IMR-90 (cell line): ENCODE results near the gene SMKR1. TPM values are rescaled to one million over a fixed set of nuclear protein-coding genes. Genes with fewer than 3 reads are reported as not detected.

Experiments used
- ATAC-seq: fragments of 200-7000 bp; cut with Tn5 transposase; 2 replicates; pipeline ENCODE4 v1.9.1; 2020; ENCODE audit warnings: low read depth, mild to moderate bottlenecking, moderate library complexity
- BruUV-seq: library from RNA; stranded (reverse); fragments of 400-500 nt; replicated peaks from 2 replicates; lab custom pipeline; 2021; lab: Mats Ljungman, UMichigan
- CTCF ChIA-PET: fragments of 300-600 bp; formaldehyde crosslinking; extraction: SDS; loops from one replicate; lab custom pipeline; 2021; ENCODE audit warnings: antibody characterized with exemption; lab: Yijun Ruan, JAX
- POLR2A ChIA-PET: fragments of 300-600 bp; sonication (Branson Sonifier 250); formaldehyde crosslinking; loops from one replicate; lab custom pipeline; 2022; ENCODE audit warnings: antibody characterized with exemption; ENCODE audit not compliant: unreplicated experiment; lab: Charles Lee
- DNase-seq: peaks from one replicate; pipeline ENCODE4 v3.0.0; 2013
- H2AFZ ChIP-seq: replicated peaks from 2 replicates; pipeline ENCODE3; 2013; ENCODE audit warnings: low read length, mild to moderate bottlenecking; ENCODE audit not compliant: poor library complexity
- H2AK5ac ChIP-seq: 2 replicates; pipeline ENCODE4 v1.6.1; 2013; ENCODE audit warnings: low read depth, low read length, inconsistent platforms
- H2AK9ac ChIP-seq: replicated peaks from 2 replicates; pipeline ENCODE3; 2013; ENCODE audit warnings: mild to moderate bottlenecking, low read depth, low read length, moderate library complexity; ENCODE audit not compliant: poor library complexity
- H2BK120ac ChIP-seq: 2 replicates; pipeline ENCODE4 v1.6.1; 2013; ENCODE audit warnings: low read depth, low read length, inconsistent platforms
- H2BK15ac ChIP-seq: 3 replicates; pipeline ENCODE4 v1.6.1; 2013; ENCODE audit warnings: low read depth, low read length, inconsistent platforms
- H2BK20ac ChIP-seq: 2 replicates; pipeline ENCODE4 v1.6.1; 2013; ENCODE audit warnings: low read depth, mild to moderate bottlenecking, inconsistent platforms, low read length, moderate library complexity
- H2BK5ac ChIP-seq: 2 replicates; pipeline ENCODE4 v1.6.1; 2013; ENCODE audit warnings: mild to moderate bottlenecking, low read depth, low read length, inconsistent platforms; ENCODE audit not compliant: poor library complexity, severe bottlenecking
- H3K14ac ChIP-seq: replicated peaks from 2 replicates; pipeline ENCODE4 v1.6.1; 2013; ENCODE audit warnings: low read depth, low read length, inconsistent platforms
- H3K18ac ChIP-seq: 2 replicates; pipeline ENCODE4 v1.6.1; 2013; ENCODE audit warnings: low read depth, low read length, control low read depth
- H3K23ac ChIP-seq: 2 replicates; pipeline ENCODE4 v1.6.1; 2013; ENCODE audit warnings: low read depth, low read length, inconsistent platforms
- H3K27ac ChIP-seq: 2 replicates; pipeline ENCODE4 v1.5.1; 2013; ENCODE audit warnings: mild to moderate bottlenecking, control low read depth, low read length; ENCODE audit not compliant: insufficient read depth
- H3K27me3 ChIP-seq: 2 replicates; pipeline ENCODE4 v1.6.1; 2013; ENCODE audit warnings: low read length; ENCODE audit not compliant: control insufficient read depth, insufficient read depth
- H3K36me3 ChIP-seq: 2 replicates; pipeline ENCODE4 v1.6.1; 2013; ENCODE audit warnings: low read length, mixed read lengths; ENCODE audit not compliant: control insufficient read depth, insufficient read depth
- H3K4ac ChIP-seq: 2 replicates; pipeline ENCODE4 v1.6.1; 2013; ENCODE audit warnings: low read depth, low read length, inconsistent platforms
- H3K4me1 ChIP-seq: 2 replicates; pipeline ENCODE4 v1.6.1; 2013; ENCODE audit warnings: low read length, mixed read lengths; ENCODE audit not compliant: control insufficient read depth, insufficient read depth
- H3K4me2 ChIP-seq: 2 replicates; pipeline ENCODE4 v1.6.1; 2013; ENCODE audit warnings: low read depth, mild to moderate bottlenecking, control low read depth, low read length, moderate library complexity
- H3K4me3 ChIP-seq: 2 replicates; pipeline ENCODE4 v1.5.1; 2013; ENCODE audit warnings: low read depth, mild to moderate bottlenecking, control low read depth, low read length, moderate library complexity; ENCODE audit not compliant: insufficient read depth
- H3K56ac ChIP-seq: 2 replicates; pipeline ENCODE4 v1.6.1; 2013; ENCODE audit warnings: low read length, inconsistent platforms; ENCODE audit not compliant: insufficient read depth; ENCODE audit errors: extremely low read depth
- H3K79me1 ChIP-seq, 2 experiments: 2 replicates each; pipeline ENCODE4 v1.6.1; 2013; ENCODE audit warnings: low read length in 2 of 2, inconsistent platforms in 1 of 2, low read depth in 1 of 2
- H3K9ac ChIP-seq: 2 replicates; pipeline ENCODE4 v1.6.1; 2013; ENCODE audit warnings: low read depth, low read length, control low read depth
- H3K9me1 ChIP-seq: 2 replicates; pipeline ENCODE4 v1.6.1; 2013; ENCODE audit warnings: low read length, inconsistent platforms; ENCODE audit not compliant: insufficient read depth
- H3K9me3 ChIP-seq: 2 replicates; pipeline ENCODE4 v1.6.1; 2013; ENCODE audit warnings: low read length; ENCODE audit not compliant: control insufficient read depth, insufficient read depth
- H4K20me1 ChIP-seq: 2 replicates; pipeline ENCODE4 v1.6.1; 2013; ENCODE audit warnings: low read length, inconsistent platforms; ENCODE audit not compliant: insufficient read depth
- H4K5ac ChIP-seq: 2 replicates; pipeline ENCODE4 v1.6.1; 2013; ENCODE audit warnings: mild to moderate bottlenecking, low read depth, low read length, control low read depth
- H4K8ac ChIP-seq, 2 experiments: 2 replicates each; pipeline ENCODE4 v1.6.1; 2013; ENCODE audit warnings: low read depth in 2 of 2, low read length in 2 of 2, control low read depth in 1 of 2, inconsistent platforms in 1 of 2
- H4K91ac ChIP-seq: 2 replicates; pipeline ENCODE4 v1.6.1; 2013; ENCODE audit warnings: low read depth, low read length, inconsistent platforms; ENCODE audit not compliant: insufficient read depth
- BHLHE40 ChIP-seq: fragments of 150-350 bp; IDR thresholded peaks from 2 replicates; pipeline ENCODE4 v1.6.1; 2016; ENCODE audit warnings: mild to moderate bottlenecking, low read depth, low read length
- CEBPB ChIP-seq: IDR thresholded peaks from 2 replicates; pipeline ENCODE4 v1.6.1; 2012; ENCODE audit warnings: low read depth, low read length, improper control_type of control experiment
- CHD1 ChIP-seq: IDR thresholded peaks from 2 replicates; pipeline ENCODE4 v1.6.1; 2012; ENCODE audit warnings: low read depth, low read length, improper control_type of control experiment
- CTCF ChIP-seq: conservative IDR thresholded peaks from 2 replicates; pipeline ENCODE4 v1.5.1; 2012; ENCODE audit warnings: mild to moderate bottlenecking, low read depth, low read length, improper control_type of control experiment
- ELK1 ChIP-seq: fragments of 150-350 bp; IDR thresholded peaks from 2 replicates; pipeline ENCODE4 v1.6.1; 2016; ENCODE audit warnings: low read depth, mild to moderate bottlenecking, low read length, moderate library complexity, borderline replicate concordance
- FOS ChIP-seq: fragments of 150-350 bp; IDR thresholded peaks from 2 replicates; pipeline ENCODE4 v1.6.1; 2016; ENCODE audit warnings: low read depth, low read length
- MAFK ChIP-seq: IDR thresholded peaks from 2 replicates; pipeline ENCODE4 v1.6.1; 2012; ENCODE audit warnings: low read depth, low read length, improper control_type of control experiment
- MAZ ChIP-seq: IDR thresholded peaks from 2 replicates; pipeline ENCODE4 v1.6.1; 2012; ENCODE audit warnings: low read depth, mild to moderate bottlenecking, low read length, improper control_type of control experiment, moderate library complexity, borderline replicate concordance
- MXI1 ChIP-seq: IDR thresholded peaks from 2 replicates; pipeline ENCODE4 v1.6.1; 2012; ENCODE audit warnings: low read depth, mild to moderate bottlenecking, low read length, moderate library complexity, borderline replicate concordance
- NFE2L2 ChIP-seq: fragments of 150-350 bp; IDR thresholded peaks from 2 replicates; pipeline ENCODE4 v1.6.1; 2016; ENCODE audit warnings: low read depth, mild to moderate bottlenecking, low read length
- POLR2A ChIP-seq: IDR thresholded peaks from 2 replicates; pipeline ENCODE4 v1.6.1; 2012; ENCODE audit warnings: mild to moderate bottlenecking, low read depth, low read length
- RAD21 ChIP-seq: IDR thresholded peaks from 2 replicates; pipeline ENCODE4 v1.6.1; 2012; ENCODE audit warnings: low read length, improper control_type of control experiment
- RCOR1 ChIP-seq: IDR thresholded peaks from 2 replicates; pipeline ENCODE4 v1.6.1; 2012; ENCODE audit warnings: mild to moderate bottlenecking, low read length, improper control_type of control experiment; ENCODE audit not compliant: insufficient replicate concordance
- RFX5 ChIP-seq: IDR thresholded peaks from 2 replicates; pipeline ENCODE4 v1.8.0; 2012; ENCODE audit warnings: low read depth, mild to moderate bottlenecking, low read length, moderate library complexity
- SMC3 ChIP-seq: fragments of 150-350 bp; IDR thresholded peaks from 2 replicates; pipeline ENCODE4 v1.6.1; 2016; ENCODE audit warnings: low read depth, mild to moderate bottlenecking, antibody characterized with exemption, low read length, moderate library complexity
- USF2 ChIP-seq: fragments of 150-350 bp; IDR thresholded peaks from 2 replicates; pipeline ENCODE4 v1.6.1; 2017; ENCODE audit warnings: mild to moderate bottlenecking, antibody characterized with exemption, low read length, low read depth
- WGBS, 2 experiments: methylation state at CpG; one replicate each; pipeline versions ENCODE4 v1.1.5 to v1.1.7; 2013; ENCODE audit warnings: missing lambda C conversion rate in 2 of 2; ENCODE audit not compliant: insufficient read length in 1 of 2; ENCODE audit errors: extremely low coverage in 2 of 2; 5-methylcytosine and 5-hydroxymethylcytosine counted together
- dilution Hi-C: fragments of 300-500 bp; cut with HindIII; formaldehyde crosslinking; loops from one replicate; pipeline ENCODE4 v1.14.3; 2018; ENCODE audit warnings: low sequenced_read_pairs; ENCODE audit not compliant: unreplicated experiment
- in situ Hi-C: fragments of 300-500 bp; cut with MboI; formaldehyde crosslinking; loops from 3 replicates; pipeline ENCODE4 v1.14.3; 2019; ENCODE audit warnings: low sequenced_read_pairs, inconsistent platforms, mixed read lengths
- intact Hi-C: fragments of 100-400 bp; cut with micrococcal nuclease; formaldehyde crosslinking; loops from 2 replicates; pipeline ENCODE4 v1.10.0; 2022
- polyA plus RNA-seq, 3 experiments: library from polyadenylated mRNA; depleted of rRNA; stranded (reverse); fragments of >200 nt; gene quantifications; 2 replicates each; pipeline ENCODE4 v1.2.3, GENCODE V29; 2012; ENCODE audit warnings: low replicate concordance in 1 of 3
- total RNA-seq: library from RNA; depleted of rRNA; stranded (reverse); fragments of >200 nt; gene quantifications from 2 replicates; pipeline ENCODE4 v1.2.3, GENCODE V29; 2012

The SMKR1 gene
- total and polyA plus RNA-seq, 2 of the 4 experiments (the other 2 are of a cell fraction): 0.26 TPM; not detected in 1

GRCh38 chr7:129517931-129518330 lies 15.6 kb downstream of the SMKR1 start:
- no CpG with 5 or more reads among the region's 6 CpGs for WGBS, 2 experiments
- Histone ChIP-seq H4K91ac (no peak overlapping the region), H3K9ac (no peak overlapping the region), H2BK120ac (no peak overlapping the region), H3K4me3 (no peak overlapping the region), H3K23ac (no peak overlapping the region), H2BK20ac (no peak overlapping the region), H4K20me1 (no peaks in the 10 kb centered on the region), H3K4ac (no peak overlapping the region), H3K27ac (no peak overlapping the region), H3K4me1 (no peaks in the 10 kb centered on the region), H2AK5ac (no peak overlapping the region), H2AFZ (no peak overlapping the region), H3K79me1 (no peaks in the 10 kb centered on the region), H3K18ac (no peak overlapping the region), H3K4me2 (no peak overlapping the region), H4K8ac (no peak overlapping the region), H3K56ac (no peak overlapping the region), H3K36me3 (no peaks in the 10 kb centered on the region), H2BK5ac (no peak overlapping the region), H3K9me3 (no peaks in the 10 kb centered on the region), H3K9me1 (no peaks in the 10 kb centered on the region), H2AK9ac (no peak overlapping the region), H2BK15ac (no peak overlapping the region), H4K5ac (no peak overlapping the region), H3K27me3 (peaks cover 45% of the 10 kb centered on the region), H3K14ac (no peak overlapping the region)
- in situ Hi-C loops (no loop called here), dilution Hi-C loops (no loop called here), intact Hi-C loops (no loop called here)
- ATAC-seq (no peak), DNase-seq (no peak)
- TF ChIP-seq MAFK: no peak
- no peak for TF ChIP-seq MAZ
- no peak for TF ChIP-seq ELK1
- TF ChIP-seq RFX5: no peak
- TF ChIP-seq FOS: no peak
- no peak for TF ChIP-seq USF2
- TF ChIP-seq MXI1: no peak
- no peak for TF ChIP-seq RAD21
- TF ChIP-seq NFE2L2: no peak
- no peak for TF ChIP-seq CHD1
- TF ChIP-seq CEBPB: no peak
- no peak for TF ChIP-seq CTCF
- no peak for TF ChIP-seq SMC3
- TF ChIP-seq RCOR1: no peak
- no peak for TF ChIP-seq POLR2A
- no peak for TF ChIP-seq BHLHE40
- ChIA-PET CTCF (no interaction called here), POLR2A (no interaction called here)
- no TSS peak for BruUV-seq
